CD4-positive, alpha-beta T cell (primary cell): ENCODE results near the gene SLC2A4. TPM values are rescaled to one million over a fixed set of nuclear protein-coding genes. Genes with fewer than 3 reads are reported as not detected.
A peak's percentile ranks its signal among the peaks of the same experiment; 100 is the strongest.

Source experiments
- ATAC-seq: fragments of 200-7000 bp; cut with Tn5 transposase; one replicate; pipeline ENCODE4 v1.10.0; 2022; ENCODE audit warnings: mild to moderate bottlenecking; ENCODE audit not compliant: poor library complexity
- CTCF ChIA-PET: fragments of 350-600 bp; sonication (Branson Sonifier 250); formaldehyde crosslinking; loops from one replicate; lab custom pipeline; 2021; ENCODE audit warnings: antibody characterized with exemption, inconsistent platforms; lab: Charles Lee
- POLR2A ChIA-PET: fragments of 350-600 bp; sonication (Branson Sonifier 250); formaldehyde crosslinking; loops from one replicate; lab custom pipeline; 2021; ENCODE audit warnings: antibody characterized with exemption, inconsistent platforms; lab: Charles Lee
- DNase-seq, 14 experiments: peaks; one replicate each; pipeline ENCODE4 v3.0.0-alpha.2; 2013 to 2020; ENCODE audit warnings: mixed read lengths in 2 of 14
- H3K27ac ChIP-seq, 2 donors: one replicate each; pipeline versions ENCODE4 v1.5.1 to v1.7.0; 2013; ENCODE audit warnings: low read length in 2 of 2, low read depth in 1 of 2, mild to moderate bottlenecking in 1 of 2
- H3K27me3 ChIP-seq, 2 experiments: 1 replicate in 1 of 2; 2 replicates in 1 of 2; pipeline versions ENCODE4 v1.6.1 to v1.7.0; 2013; ENCODE audit warnings: low read length in 2 of 2, control low read depth in 1 of 2, mild to moderate bottlenecking in 1 of 2, moderate library complexity in 1 of 2; ENCODE audit not compliant: insufficient read depth in 2 of 2, control insufficient read depth in 1 of 2
- H3K36me3 ChIP-seq: one replicate; pipeline ENCODE4 v1.6.1; 2013; ENCODE audit warnings: low read length, control low read depth; ENCODE audit not compliant: insufficient read depth
- H3K4me1 ChIP-seq: one replicate; pipeline ENCODE4 v1.6.1; 2013; ENCODE audit warnings: low read length, control low read depth; ENCODE audit not compliant: insufficient read depth
- H3K4me3 ChIP-seq: one replicate; pipeline ENCODE4 v1.5.1; 2013; ENCODE audit warnings: mild to moderate bottlenecking, low read length, moderate library complexity
- H3K9me3 ChIP-seq, 2 experiments: 1 replicate in 1 of 2; 2 replicates in 1 of 2; pipeline versions ENCODE4 v1.6.1 to v1.7.0; 2013; ENCODE audit warnings: low read length in 2 of 2, mild to moderate bottlenecking in 2 of 2, control low read depth in 1 of 2, moderate library complexity in 1 of 2; ENCODE audit not compliant: control insufficient read depth in 1 of 2, insufficient read depth in 1 of 2
- H3K27ac Mint-ChIP-seq: one replicate; pipeline ENCODE4 v1.8.0; 2020; ENCODE audit warnings: mixed read lengths
- H3K27me3 Mint-ChIP-seq: one replicate; pipeline ENCODE4 v1.8.0; 2021; ENCODE audit warnings: mixed read lengths
- H3K36me3 Mint-ChIP-seq: one replicate; pipeline ENCODE4 v1.8.0; 2021; ENCODE audit warnings: low read depth, mixed read lengths
- H3K4me1 Mint-ChIP-seq: one replicate; pipeline ENCODE4 v1.8.0; 2021; ENCODE audit warnings: low read depth, mixed read lengths
- H3K4me3 Mint-ChIP-seq: one replicate; pipeline ENCODE4 v1.8.0; 2020; ENCODE audit warnings: mild to moderate bottlenecking, mixed read lengths
- H3K9me3 Mint-ChIP-seq: one replicate; pipeline ENCODE4 v1.8.0; 2020; ENCODE audit warnings: mixed read lengths
- CTCF ChIP-seq: fragments of 200-600 bp; IDR thresholded peaks from one replicate; pipeline ENCODE4 v1.8.0; 2022; ENCODE audit warnings: antibody characterized with exemption, mild to moderate bottlenecking
- intact Hi-C, 2 experiments: fragments of 100-400 bp; cut with DNase I in 1 of 2; cut with micrococcal nuclease in 1 of 2; formaldehyde crosslinking; loops; one replicate each; pipeline versions ENCODE4 v1.15.1 to v1.9.0; 2023 to 2025; cut with DNase I, micrococcal nuclease
- total RNA-seq, 174 experiments: library from RNA in 2 of 174; stranded (reverse) in 2 of 174; gene quantifications; one replicate each; pipeline ENCODE4 v1.2.3 and lab custom pipeline; 2021 to 2026

SLC2A4 gene
- total RNA-seq, 2 experiments from 2014 or later = not detected

GRCh38 chr17:7241090-7241733 lies 40.3 kb upstream of the SLC2A4 start:
- Mint-ChIP-seq H3K36me3 (peaks cover 74% of the 10 kb centered on the region), H3K27ac (peak overlapping the region; percentile 93), H3K4me1 (peaks cover 48% of the 10 kb centered on the region), H3K9me3 (no peaks in the 10 kb centered on the region), H3K27me3 (peaks cover 4% of the 10 kb centered on the region), H3K4me3 (peak overlapping the region; percentile 94)
- H3K4me3 ChIP-seq = peak overlapping the region; percentile 77
- H3K27ac ChIP-seq = peak overlapping the region; percentile 85 to 97
- no peaks in the 10 kb centered on the region for H3K27me3 ChIP-seq
- ATAC-seq (no peak), DNase-seq (no peak)
- TF ChIP-seq CTCF = no peak
- H3K9me3 ChIP-seq = no peaks in the 10 kb centered on the region
- intact Hi-C loops = loop anchor here in 1 of 2 experiments (1.0 kb wide), 1 partner anchor 10 kb away; the partner anchor contains the start of gene CTDNEP1
- peaks cover 38% of the 10 kb centered on the region for H3K36me3 ChIP-seq
- H3K4me1 ChIP-seq = peaks cover 45% of the 10 kb centered on the region
- CTCF ChIA-PET = interaction anchor here (0.7 to 3.8 kb wide), 4 partner anchors 21 to 195 kb away, joined by 3 to 20 read pairs (median 4); partner anchors contain the start of genes ACADVL and DLG4
- POLR2A ChIA-PET = interaction anchor here (0.6 to 17.0 kb wide), 10 partner anchors 9 to 362 kb away, joined by 3 to 234 read pairs (median 8); partner anchors contain the start of genes ACADVL, CTDNEP1, DLG4 and ELP5

DNA sequence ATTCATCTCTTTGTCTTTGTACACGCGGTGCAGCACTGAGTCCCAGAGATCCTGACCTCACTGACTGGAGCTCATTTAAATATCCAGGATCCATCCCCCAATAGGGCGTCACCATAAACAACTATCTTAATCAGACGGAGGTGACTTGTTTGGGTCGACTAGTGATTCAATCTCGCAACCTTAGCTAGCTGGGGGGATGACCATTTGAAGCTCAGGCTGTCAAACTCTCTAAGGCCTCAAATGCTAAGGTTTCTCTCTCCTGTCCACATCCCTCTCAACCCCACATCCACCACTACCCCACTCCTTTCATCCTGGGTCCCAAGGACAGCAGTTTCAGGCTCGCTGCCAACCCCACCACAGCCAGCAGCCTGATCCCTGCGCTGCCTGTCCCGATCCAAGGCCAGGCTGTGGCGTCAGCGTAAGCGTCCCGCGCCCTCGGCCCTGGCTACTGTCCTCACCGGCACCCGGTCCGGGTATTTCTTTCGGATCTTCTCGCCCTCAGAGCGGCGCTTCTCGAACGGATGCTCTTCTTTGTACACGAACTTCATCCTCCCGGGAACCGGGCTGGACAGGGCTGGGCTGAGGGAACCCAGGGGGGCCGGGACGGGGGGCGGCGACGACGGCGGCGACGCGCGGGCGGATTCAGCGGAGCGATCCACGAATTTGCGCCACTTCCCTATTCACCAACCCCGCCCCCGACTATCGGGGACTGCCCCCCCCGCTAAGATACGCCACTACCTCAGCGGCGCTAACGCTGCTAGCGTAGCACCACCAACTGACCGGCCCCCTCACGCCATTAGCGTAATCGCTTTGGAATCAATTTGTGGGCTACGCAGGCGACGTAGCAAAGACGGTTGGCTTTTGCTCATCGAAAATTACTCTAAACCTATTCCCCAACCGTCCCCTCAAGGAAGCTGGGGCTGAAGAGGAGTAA lies 39.5 kb upstream of the SLC2A4 start, which contains the start of gene GABARAP:
Gene GABARAP, minus strand, starts transcription at position 667 of the 934 bp plus-strand sequence. Its CDS starts 119 bp downstream, at position 548.
- peak within 1 kb of the TSS; percentile 77 for H3K4me3 ChIP-seq
- H3K9me3 ChIP-seq = no peaks in the 10 kb centered on the region
- peaks cover 40% of the 10 kb centered on the region for H3K36me3 ChIP-seq
- DNase-seq (peak; percentile 83 to 96 (median 94)), ATAC-seq (peak; percentile 39)
- Mint-ChIP-seq H3K4me3 (peak within 1 kb of the TSS; percentile 94), H3K27me3 (peaks cover 4% of the 10 kb centered on the region), H3K27ac (peak within 1 kb of the TSS; percentile 93), H3K36me3 (peaks cover 74% of the 10 kb centered on the region), H3K4me1 (peaks cover 44% of the 10 kb centered on the region), H3K9me3 (no peaks in the 10 kb centered on the region)
- ChIA-PET POLR2A (interaction anchor here (0.6 to 17.0 kb wide), 30 partner anchors 8 to 601 kb away, joined by 3 to 234 read pairs (median 4); partner anchors contain the start of genes ACADVL, ACAP1, CLDN7 and CTDNEP1), CTCF (interaction anchor here (0.7 to 3.8 kb wide), 8 partner anchors 10 to 196 kb away, joined by 3 to 20 read pairs (median 4); partner anchors contain the start of genes ACADVL, CTDNEP1, DLG4 and ELP5)
- peak within 1 kb of the TSS; percentile 85 to 97 for H3K27ac ChIP-seq
- intact Hi-C loops = loop anchor here (1.0 kb wide), 3 partner anchors 9 to 28 kb away; partner anchors contain the start of genes CTDNEP1 (in 1 of the 2) and ELP5 (in 1 of the 2)
- TF ChIP-seq CTCF = no peak
- no peaks in the 10 kb centered on the region for H3K27me3 ChIP-seq
- H3K4me1 ChIP-seq = peaks cover 37% of the 10 kb centered on the region
